Measurements from ENCODE around the gene LCMT2.

Gene LCMT2

GRCh38 chr15:43317566-43318184 lies 12.7 kb downstream of the LCMT2 start:
- no peak overlapping the region for H3K14ac ChIP-seq (ENCODE audit: low read length)
- H4K91ac ChIP-seq (ENCODE audit: low read depth, low read length, poor library complexity): no peak overlapping the region
- H3K79me1 ChIP-seq (ENCODE audit: low read depth, low read length): no peaks in the 10 kb centered on the region
- no peak overlapping the region for H2BK12ac ChIP-seq (ENCODE audit: low read length)
- H4K8ac ChIP-seq (ENCODE audit: low read depth, low read length): no peak overlapping the region
- no peak overlapping the region for H2BK120ac ChIP-seq (ENCODE audit: low read depth, low read length)
- no peak overlapping the region for H3K18ac ChIP-seq (ENCODE audit: low read length)
- H2BK15ac ChIP-seq (ENCODE audit: low read length): no peak overlapping the region
- H2AFZ ChIP-seq (ENCODE audit: low read length): no peak overlapping the region
- WGBS, 2 donors (ENCODE audit: extremely low coverage in 2 of 2, insufficient read length in 2 of 2, insufficient replicate concordance in 1 of 2): no CpG with 5 or more reads among the region's 8 CpGs
- H3K36me3 ChIP-seq (replicated peaks in 1 of 2; ENCODE audit: control insufficient read depth in 2 of 2, insufficient read depth in 2 of 2, low read length in 2 of 2): no peaks in the 10 kb centered on the region
- H3K4me2 ChIP-seq (ENCODE audit: insufficient read depth, low read length, poor library complexity, severe bottlenecking): no peak overlapping the region
- H3K4ac ChIP-seq (ENCODE audit: low read length): no peak overlapping the region
- H3K4me3 ChIP-seq (ENCODE audit: low read length in 2 of 2): no peak overlapping the region
- no peak for DNase-seq (ENCODE audit: low spot score)
- peaks cover 0 to 3% of the 10 kb centered on the region in 2 donors for H3K4me1 ChIP-seq (ENCODE audit: control insufficient read depth in 2 of 2, insufficient read depth in 1 of 2, low read depth in 1 of 2, low read length in 2 of 2)
- no peak overlapping the region for H3K27ac ChIP-seq (replicated peaks; ENCODE audit: low read length)
- H2BK5ac ChIP-seq (ENCODE audit: low read length): no peak overlapping the region
- peaks cover 0 to 16% (median 0%) of the 10 kb centered on the region in 3 experiments for H3K27me3 ChIP-seq (ENCODE audit: control insufficient read depth in 3 of 3, insufficient read depth in 3 of 3, low read depth in 1 of 3, low read length in 3 of 3)
- H3K9me3 ChIP-seq (replicated peaks in 1 of 2; ENCODE audit: control insufficient read depth in 2 of 2, insufficient read depth in 1 of 2, low read depth in 1 of 2, low read length in 2 of 2): no peaks in the 10 kb centered on the region
- no peak overlapping the region for H2AK5ac ChIP-seq (ENCODE audit: low read depth, low read length)
- no peak overlapping the region for H3K23ac ChIP-seq (ENCODE audit: low read depth, low read length, poor library complexity)
- H3K9ac ChIP-seq (ENCODE audit: low read depth, low read length, poor library complexity): no peak overlapping the region

GRCh38 chr15:43316971-43317346 lies 13.4 kb downstream of the LCMT2 start:
- Histone ChIP-seq H3K9ac (ENCODE audit: low read depth, low read length, poor library complexity) (no peak overlapping the region), H2AK5ac (ENCODE audit: low read depth, low read length) (no peak overlapping the region), H3K18ac (ENCODE audit: low read length) (no peak overlapping the region), H3K4me3 (ENCODE audit: low read length in 2 of 2) (no peak overlapping the region), H4K91ac (ENCODE audit: low read depth, low read length, poor library complexity) (no peak overlapping the region), H3K79me1 (ENCODE audit: low read depth, low read length) (no peaks in the 10 kb centered on the region), H2BK120ac (ENCODE audit: low read depth, low read length) (no peak overlapping the region), H2BK12ac (ENCODE audit: low read length) (no peak overlapping the region), H3K9me3 (replicated peaks in 1 of 2; ENCODE audit: control insufficient read depth in 2 of 2, insufficient read depth in 1 of 2, low read depth in 1 of 2, low read length in 2 of 2) (no peaks in the 10 kb centered on the region), H3K23ac (ENCODE audit: low read depth, low read length, poor library complexity) (no peak overlapping the region), H3K36me3 (replicated peaks in 1 of 2; ENCODE audit: control insufficient read depth in 2 of 2, insufficient read depth in 2 of 2, low read length in 2 of 2) (no peaks in the 10 kb centered on the region), H2AFZ (ENCODE audit: low read length) (no peak overlapping the region), H3K14ac (ENCODE audit: low read length) (no peak overlapping the region), H3K4me1 (ENCODE audit: control insufficient read depth in 2 of 2, insufficient read depth in 1 of 2, low read depth in 1 of 2, low read length in 2 of 2) (peaks cover 0 to 3% of the 10 kb centered on the region in 2 donors), H3K4me2 (ENCODE audit: insufficient read depth, low read length, poor library complexity, severe bottlenecking) (no peak overlapping the region), H3K4ac (ENCODE audit: low read length) (no peak overlapping the region), H2BK15ac (ENCODE audit: low read length) (no peak overlapping the region), H3K27me3 (ENCODE audit: control insufficient read depth in 3 of 3, insufficient read depth in 3 of 3, low read depth in 1 of 3, low read length in 3 of 3) (peaks cover 0 to 20% (median 0%) of the 10 kb centered on the region in 3 experiments), H4K8ac (ENCODE audit: low read depth, low read length) (no peak overlapping the region), H2BK5ac (ENCODE audit: low read length) (no peak overlapping the region), H3K27ac (replicated peaks; ENCODE audit: low read length) (no peak overlapping the region)
- no peak for DNase-seq (ENCODE audit: low spot score)
- no CpG with 5 or more reads among the region's 1 CpG for WGBS, 2 donors (ENCODE audit: extremely low coverage in 2 of 2, insufficient read length in 2 of 2, insufficient replicate concordance in 1 of 2)

- H3K4me1 ChIP-seq (ENCODE audit: control insufficient read depth in 2 of 2, insufficient read depth in 1 of 2, low read depth in 1 of 2, low read length in 2 of 2): peaks cover 0 to 3% of the 10 kb centered on the region in 2 donors
- no peak overlapping the region for H3K4ac ChIP-seq (ENCODE audit: low read length)
- H3K4me2 ChIP-seq (ENCODE audit: insufficient read depth, low read length, poor library complexity, severe bottlenecking): no peak overlapping the region
- no peak overlapping the region for H2AK5ac ChIP-seq (ENCODE audit: low read depth, low read length)
- no peaks in the 10 kb centered on the region for H3K79me1 ChIP-seq (ENCODE audit: low read depth, low read length)
- H3K14ac ChIP-seq (ENCODE audit: low read length): no peak overlapping the region
- H3K23ac ChIP-seq (ENCODE audit: low read depth, low read length, poor library complexity): no peak overlapping the region
- no peak for DNase-seq (ENCODE audit: low spot score)
- H3K9ac ChIP-seq (ENCODE audit: low read depth, low read length, poor library complexity): no peak overlapping the region
- no CpG with 5 or more reads among the region's 6 CpGs for WGBS, 2 donors (ENCODE audit: extremely low coverage in 2 of 2, insufficient read length in 2 of 2, insufficient replicate concordance in 1 of 2)
- H3K36me3 ChIP-seq (replicated peaks in 1 of 2; ENCODE audit: control insufficient read depth in 2 of 2, insufficient read depth in 2 of 2, low read length in 2 of 2): no peaks in the 10 kb centered on the region
- H3K9me3 ChIP-seq (replicated peaks in 1 of 2; ENCODE audit: control insufficient read depth in 2 of 2, insufficient read depth in 1 of 2, low read depth in 1 of 2, low read length in 2 of 2): no peaks in the 10 kb centered on the region
- H4K8ac ChIP-seq (ENCODE audit: low read depth, low read length): no peak overlapping the region
- H2BK5ac ChIP-seq (ENCODE audit: low read length): no peak overlapping the region
- no peak overlapping the region for H3K18ac ChIP-seq (ENCODE audit: low read length)
- H3K4me3 ChIP-seq (ENCODE audit: low read length in 2 of 2): no peak overlapping the region
- H4K91ac ChIP-seq (ENCODE audit: low read depth, low read length, poor library complexity): no peak overlapping the region
- no peak overlapping the region for H2BK15ac ChIP-seq (ENCODE audit: low read length)
- peaks cover 0 to 17% (median 0%) of the 10 kb centered on the region in 3 experiments for H3K27me3 ChIP-seq (ENCODE audit: control insufficient read depth in 3 of 3, insufficient read depth in 3 of 3, low read depth in 1 of 3, low read length in 3 of 3)
- no peak overlapping the region for H2BK120ac ChIP-seq (ENCODE audit: low read depth, low read length)
- no peak overlapping the region for H2AFZ ChIP-seq (ENCODE audit: low read length)
- no peak overlapping the region for H2BK12ac ChIP-seq (ENCODE audit: low read length)
- H3K27ac ChIP-seq (replicated peaks; ENCODE audit: low read length): no peak overlapping the region
Observed at GRCh38 chr15:43316016-43316970, 14.1 kb downstream of the LCMT2 start.

GRCh38 chr15:43314171-43314570 lies 16.2 kb downstream of the LCMT2 start:
- H3K14ac ChIP-seq (ENCODE audit: low read length): no peak overlapping the region
- no peak overlapping the region for H3K9ac ChIP-seq (ENCODE audit: low read depth, low read length, poor library complexity)
- H2AK5ac ChIP-seq (ENCODE audit: low read depth, low read length): no peak overlapping the region
- H3K4ac ChIP-seq (ENCODE audit: low read length): no peak overlapping the region
- H2BK15ac ChIP-seq (ENCODE audit: low read length): no peak overlapping the region
- H3K27me3 ChIP-seq (ENCODE audit: control insufficient read depth in 3 of 3, insufficient read depth in 3 of 3, low read depth in 1 of 3, low read length in 3 of 3): peaks cover 0 to 31% (median 0%) of the 10 kb centered on the region in 3 experiments
- no peak for DNase-seq (ENCODE audit: low spot score)
- no peak overlapping the region for H3K18ac ChIP-seq (ENCODE audit: low read length)
- no peak overlapping the region for H4K91ac ChIP-seq (ENCODE audit: low read depth, low read length, poor library complexity)
- H3K4me1 ChIP-seq (ENCODE audit: control insufficient read depth in 2 of 2, insufficient read depth in 1 of 2, low read depth in 1 of 2, low read length in 2 of 2): peaks cover 0 to 3% of the 10 kb centered on the region in 2 donors
- no peaks in the 10 kb centered on the region for H3K79me1 ChIP-seq (ENCODE audit: low read depth, low read length)
- H3K23ac ChIP-seq (ENCODE audit: low read depth, low read length, poor library complexity): no peak overlapping the region
- no peak overlapping the region for H3K4me2 ChIP-seq (ENCODE audit: insufficient read depth, low read length, poor library complexity, severe bottlenecking)
- H4K8ac ChIP-seq (ENCODE audit: low read depth, low read length): no peak overlapping the region
- no peak overlapping the region for H2BK5ac ChIP-seq (ENCODE audit: low read length)
- H2AFZ ChIP-seq (ENCODE audit: low read length): no peak overlapping the region
- no peaks in the 10 kb centered on the region for H3K36me3 ChIP-seq (replicated peaks in 1 of 2; ENCODE audit: control insufficient read depth in 2 of 2, insufficient read depth in 2 of 2, low read length in 2 of 2)
- H2BK120ac ChIP-seq (ENCODE audit: low read depth, low read length): no peak overlapping the region
- no CpG with 5 or more reads among the region's 3 CpGs for WGBS, 2 donors (ENCODE audit: extremely low coverage in 2 of 2, insufficient read length in 2 of 2, insufficient replicate concordance in 1 of 2)
- H3K4me3 ChIP-seq (ENCODE audit: low read length in 2 of 2): no peak overlapping the region
- no peaks in the 10 kb centered on the region for H3K9me3 ChIP-seq (replicated peaks in 1 of 2; ENCODE audit: control insufficient read depth in 2 of 2, insufficient read depth in 1 of 2, low read depth in 1 of 2, low read length in 2 of 2)
- H3K27ac ChIP-seq (replicated peaks; ENCODE audit: low read length): no peak overlapping the region
- H2BK12ac ChIP-seq (ENCODE audit: low read length): no peak overlapping the region

Measured in neuronal stem cell (in vitro differentiated cells).